SH-SY5Y (cell line): ENCODE results near the gene DNAJB9.

Source experiments
- GATA2 ChIP-seq: IDR thresholded peaks from 2 replicates; pipeline ENCODE4 v1.6.1; 2011; ENCODE audit warnings: mild to moderate bottlenecking, low read depth, low read length
- GATA3 ChIP-seq: IDR thresholded peaks from 2 replicates; pipeline ENCODE4 v1.6.1; 2011; ENCODE audit warnings: low read depth, mild to moderate bottlenecking, low read length, moderate library complexity

DNA sequence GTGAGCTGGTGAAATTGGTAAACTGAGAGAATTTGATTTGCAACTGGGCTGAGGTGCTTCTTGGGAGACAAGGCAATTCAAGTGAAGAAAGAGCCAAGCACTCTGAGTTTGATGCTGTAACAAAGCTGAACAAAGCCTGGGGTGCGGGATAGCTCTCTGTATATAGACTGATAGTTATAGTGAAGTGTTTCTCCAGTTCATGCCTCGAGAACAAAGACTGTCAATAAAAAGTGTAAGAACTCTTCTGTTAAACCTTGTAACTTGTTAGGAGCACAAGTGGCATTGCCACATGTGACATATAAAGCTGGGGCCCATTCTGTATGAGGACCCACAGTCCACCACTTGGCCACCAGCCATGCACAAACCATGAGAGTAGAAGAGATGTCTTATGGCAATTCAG lies 32.4 kb upstream of the DNAJB9 start:
- TF ChIP-seq GATA2, result no peak
- TF ChIP-seq GATA3, result no peak
